NCI-H1105 treated with DMSO at 0.1 percent for 48 hours (cell line): ENCODE results near the gene PIM3.
A peak's percentile ranks its signal among the peaks of the same experiment; 100 is the strongest.

Experiments used
- DNase-seq: peaks from one replicate; lab custom pipeline; 2025; lab: John Stamatoyannopoulos, UW

Gene PIM3

DNA sequence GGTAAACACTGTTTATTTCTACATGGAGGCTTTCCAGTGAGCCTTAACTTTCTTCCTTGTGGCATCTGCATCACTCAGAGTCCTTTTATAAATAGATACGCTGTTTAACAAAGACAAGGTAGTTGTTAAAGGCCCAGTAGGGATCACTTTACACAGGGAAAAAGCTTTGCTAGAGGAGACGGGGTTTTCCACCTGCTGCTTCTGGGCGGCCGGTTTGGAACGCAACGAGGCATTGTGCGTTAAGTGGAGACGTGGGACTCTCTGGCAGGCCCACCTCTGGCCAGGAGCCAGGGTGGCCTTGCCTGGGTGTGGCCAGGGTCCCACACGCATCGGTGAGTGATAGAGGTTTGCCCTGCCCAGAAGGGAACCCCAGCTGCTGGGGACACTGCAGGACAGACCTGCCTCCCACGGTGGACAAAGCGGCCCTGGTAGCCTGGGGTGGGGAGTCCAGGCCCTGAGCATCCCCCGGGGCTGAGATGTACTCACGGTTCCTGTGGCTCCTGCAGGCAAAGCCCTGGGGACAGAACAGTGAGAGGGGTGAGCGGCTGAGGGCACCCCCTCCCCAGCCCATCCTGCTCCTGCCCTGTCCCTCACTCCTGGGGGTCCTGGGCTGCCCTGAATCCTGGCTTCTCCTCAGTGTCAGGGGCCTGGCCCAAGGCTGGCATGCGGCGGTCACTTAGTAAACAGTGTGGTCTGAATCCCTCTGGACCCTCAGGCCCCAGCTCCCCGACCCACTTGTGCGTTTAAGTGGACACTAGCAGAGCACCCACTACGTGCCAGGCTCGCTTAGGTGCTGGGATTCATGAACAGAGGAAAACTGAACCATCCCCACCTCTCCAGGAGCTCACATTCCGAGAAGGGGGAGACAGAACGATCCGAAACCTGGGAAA lies 47.8 kb downstream of the PIM3 start:
- peak; percentile 51 for DNase-seq

DNA sequence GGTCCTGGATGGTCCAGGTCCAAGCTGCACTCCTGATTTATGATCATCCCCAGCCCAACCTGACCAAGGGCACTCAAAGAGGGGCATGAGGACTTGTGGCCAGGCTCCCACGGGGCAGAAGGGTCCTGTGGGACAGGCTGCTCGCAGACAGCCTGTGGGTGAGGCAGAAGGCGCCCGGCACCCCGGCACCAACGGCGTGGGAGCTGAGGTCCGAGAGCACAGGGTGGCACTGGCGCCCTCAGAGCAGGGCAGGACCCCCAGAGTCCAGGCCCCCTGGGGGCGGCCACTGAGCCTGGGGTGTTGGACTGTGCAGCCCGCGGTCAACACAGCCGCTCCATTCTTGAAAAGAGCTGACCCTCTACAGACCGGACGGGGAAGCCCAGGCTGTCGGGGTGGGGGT lies 48.7 kb downstream of the PIM3 start:
- no peak for DNase-seq

DNA sequence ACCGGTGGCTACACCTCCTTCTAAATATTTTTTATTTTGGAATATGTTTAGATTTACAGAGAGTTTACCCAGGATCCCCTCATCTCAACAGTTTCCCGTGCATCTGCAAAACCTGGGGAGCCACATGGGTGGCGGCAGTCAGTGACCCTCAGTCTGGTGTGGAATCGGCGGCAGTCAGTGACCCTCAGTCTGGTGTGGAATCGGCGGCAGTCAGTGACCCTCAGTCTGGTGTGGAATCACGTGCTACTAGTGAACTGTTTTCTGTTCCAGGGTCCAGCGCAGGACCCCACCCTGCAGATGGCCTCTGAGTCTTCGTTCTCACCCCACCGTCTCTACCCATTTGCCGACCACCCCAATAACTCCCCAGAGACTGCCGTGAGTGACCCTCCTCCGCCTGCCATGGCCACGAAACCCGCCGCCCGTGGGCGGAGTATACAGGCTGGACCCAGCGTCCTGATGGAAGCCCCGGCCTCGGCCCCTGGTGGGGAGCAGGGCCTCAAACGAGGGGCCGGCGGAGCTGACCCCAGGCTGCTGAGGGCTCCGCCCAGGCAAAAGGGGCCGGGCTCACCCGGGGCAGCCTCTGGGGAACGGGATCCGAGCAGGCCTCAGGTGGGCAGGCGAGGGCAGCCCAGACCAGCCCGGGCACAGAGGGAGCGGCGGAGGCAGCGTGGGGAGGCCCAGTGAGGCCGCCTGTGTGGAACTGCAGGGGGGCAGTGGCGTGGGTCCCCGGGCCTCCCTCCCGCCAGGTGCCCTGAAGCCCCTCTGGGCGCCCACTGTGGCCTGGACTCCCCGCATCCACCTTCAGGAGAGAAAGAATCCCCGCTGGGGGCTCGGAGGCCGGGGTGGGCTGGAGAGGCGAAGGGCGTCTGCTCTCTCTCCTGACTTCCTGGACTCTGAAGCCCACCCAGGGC lies 49.4 kb downstream of the PIM3 start:
- no peak for DNase-seq

DNA sequence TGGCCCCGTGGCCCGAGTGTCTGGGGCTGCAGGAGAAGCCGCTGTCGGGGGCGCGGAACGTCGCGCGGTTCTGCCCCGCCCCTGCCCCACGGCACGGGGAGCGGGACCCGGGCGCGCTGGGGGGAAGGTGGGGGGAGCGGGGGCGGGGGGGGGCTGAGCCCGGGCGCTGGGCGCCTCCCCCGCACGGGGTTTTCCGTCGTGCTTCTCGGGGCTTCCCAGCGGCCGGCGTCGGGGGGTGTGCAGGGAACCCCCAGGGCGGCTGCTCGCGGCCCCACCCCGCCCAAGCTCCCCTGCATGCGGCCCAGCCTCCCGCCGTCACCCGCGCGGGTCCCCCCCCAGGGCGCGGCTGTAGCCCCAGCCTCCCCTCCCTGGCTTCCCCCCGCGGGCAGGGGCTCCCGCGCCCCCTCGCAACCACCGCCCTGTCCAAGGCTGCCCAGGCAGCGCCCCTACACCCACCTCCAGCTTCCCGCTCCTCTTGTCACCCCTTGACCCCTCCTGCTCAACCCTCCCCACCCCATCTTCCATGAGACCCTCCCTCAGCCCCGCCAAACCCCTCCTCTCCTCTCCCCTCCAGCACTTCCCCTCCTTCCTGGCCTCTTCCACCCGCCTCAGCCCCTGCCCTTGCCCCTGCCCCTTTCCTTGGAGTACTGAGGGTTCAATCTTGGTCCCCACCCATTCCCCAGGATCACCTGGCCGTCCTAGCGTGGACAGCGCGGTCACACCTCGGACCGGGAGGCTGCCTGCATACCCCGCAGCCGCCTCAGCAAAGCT lies 50.3 kb downstream of the PIM3 start:
- no peak for DNase-seq

DNA sequence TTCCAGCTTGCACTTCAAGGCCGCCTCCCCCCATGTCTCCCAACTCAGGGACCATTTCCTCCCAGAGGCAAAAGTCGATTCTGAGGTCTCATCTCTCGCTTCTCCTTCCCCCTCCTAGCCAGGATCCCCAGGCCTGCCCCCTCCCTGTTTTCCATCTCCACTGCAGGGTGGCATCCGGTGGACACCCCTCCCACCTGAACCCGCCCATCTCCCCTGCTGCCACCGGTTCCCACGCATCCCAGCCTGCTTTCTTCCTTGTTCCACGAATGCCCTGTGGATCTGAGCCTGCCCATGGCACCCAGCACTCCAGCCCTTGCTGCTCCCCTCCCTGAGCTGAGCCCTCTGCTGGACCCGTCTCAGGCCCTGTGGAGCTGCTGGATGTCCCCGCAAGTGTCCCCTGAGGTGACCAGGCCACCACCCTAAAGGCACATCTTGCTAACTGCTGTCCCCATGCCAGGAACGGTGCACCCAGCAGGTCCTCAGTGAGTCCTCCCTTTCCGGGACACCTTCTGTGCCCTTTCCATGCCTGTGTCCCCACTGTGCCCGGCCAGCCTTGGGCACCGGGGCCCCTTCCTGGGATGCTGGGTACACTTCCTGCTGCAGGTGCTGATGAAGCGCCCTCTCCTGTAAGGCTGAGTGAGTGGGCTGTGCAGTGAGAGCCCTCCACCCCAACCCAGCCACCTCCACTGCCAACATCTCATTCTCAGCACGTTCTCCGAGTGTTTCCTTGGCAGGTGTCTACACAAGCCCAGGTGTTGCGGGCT lies 51.1 kb downstream of the PIM3 start:
- DNase-seq, result no peak

DNA sequence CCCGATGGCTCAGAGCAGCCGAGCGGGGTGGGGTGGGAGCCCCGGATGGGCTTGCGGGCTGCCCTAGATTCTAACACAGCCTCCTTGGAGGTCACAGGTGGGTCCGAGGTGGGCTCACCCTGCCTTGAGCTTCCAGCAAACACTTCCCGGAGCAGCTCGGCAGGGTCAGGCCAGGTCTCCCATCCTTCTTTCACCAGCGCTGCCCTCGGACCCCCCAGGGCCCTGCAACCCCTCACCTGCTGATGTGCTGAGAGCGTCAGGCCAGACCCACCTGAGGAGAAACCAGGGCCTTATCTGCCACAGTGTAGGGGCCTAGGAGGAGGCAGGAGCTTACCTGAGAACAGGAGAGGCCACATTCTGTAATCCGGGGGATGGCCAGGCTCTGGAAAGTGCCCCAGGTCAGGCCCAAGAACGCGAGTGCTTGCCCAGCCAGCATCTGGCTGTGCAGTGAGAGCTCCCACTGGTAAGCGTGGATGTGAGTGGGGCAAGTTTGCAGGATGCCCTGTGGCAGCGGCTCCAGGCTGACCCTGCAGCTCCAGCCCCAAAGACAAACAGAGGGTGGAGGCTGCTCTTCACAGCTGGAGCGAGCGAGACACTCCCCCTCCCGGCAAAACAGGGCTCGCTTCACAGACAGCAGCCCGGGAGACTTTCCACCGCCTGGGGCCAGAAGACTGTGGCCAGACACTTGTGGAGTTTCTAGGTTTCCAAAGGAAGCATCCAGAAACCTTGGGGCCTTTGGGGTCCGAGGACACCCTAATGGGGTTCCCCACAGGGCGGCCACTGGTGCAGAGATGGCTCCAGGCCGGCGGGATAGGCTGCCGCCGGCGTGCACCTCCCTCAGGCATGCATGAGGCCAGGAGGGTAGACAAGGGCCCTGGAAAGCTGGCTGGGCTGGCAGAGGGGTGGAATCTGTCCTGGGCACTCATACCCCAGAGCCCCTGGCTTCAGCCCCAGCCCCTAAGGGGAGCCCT lies 51.9 kb downstream of the PIM3 start, which contains the start of gene IL17REL:
Gene IL17REL (minus strand): TSS at position 555 of the 971 bp plus-strand sequence. CDS start 119 bp downstream, at position 436.
- no peak for DNase-seq
